GM19372 (cell line): ENCODE data around the gene PLXNC1.
A peak's percentile ranks its signal among the peaks of the same experiment; 100 is the strongest.

Source experiments
- ATAC-seq: cut with Tn5 transposase; IDR thresholded peaks from one replicate; pipeline ENCODE4 v1.9.1; 2021; ENCODE audit warnings: mild to moderate bottlenecking, low read depth, moderate library complexity; ENCODE audit not compliant: unreplicated experiment

Gene PLXNC1

DNA sequence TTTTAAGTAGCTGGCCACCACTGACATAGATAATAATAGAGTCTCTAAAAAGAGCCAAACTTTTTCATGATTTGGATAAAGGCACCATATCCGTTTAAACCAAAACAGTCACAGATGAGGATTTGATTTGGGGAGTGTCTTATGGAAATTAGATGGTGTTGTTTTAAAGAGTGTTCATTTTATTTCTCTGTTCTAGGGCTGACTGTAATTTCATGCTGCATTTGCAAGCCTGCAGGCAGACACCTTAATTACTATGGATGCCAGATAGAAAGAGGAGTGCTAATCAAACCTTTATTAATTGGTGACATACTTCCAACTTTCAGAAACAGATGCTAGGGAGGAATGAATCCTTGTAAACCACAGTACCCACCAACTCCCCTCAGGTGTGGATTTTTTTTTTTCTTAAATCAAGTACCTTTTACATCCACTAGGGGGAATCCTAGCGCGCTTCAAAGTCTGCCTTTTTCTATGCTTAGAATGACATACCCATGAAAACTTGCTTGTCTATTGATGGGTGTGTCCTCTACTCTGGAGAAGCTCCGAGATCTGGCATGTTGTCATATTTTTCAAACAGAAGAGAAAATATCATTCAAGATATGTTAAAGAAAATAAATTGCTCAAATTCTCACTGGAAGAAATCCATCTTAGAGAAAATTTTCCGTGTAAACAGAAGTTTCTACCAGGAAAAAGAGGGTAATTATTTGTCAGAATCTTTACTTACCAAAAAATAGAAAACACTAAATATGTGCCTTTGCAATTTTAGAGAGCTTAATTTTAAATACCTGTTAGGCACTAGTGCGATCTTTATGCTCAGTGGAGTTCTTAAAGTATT is 14.2 kb upstream of the PLXNC1 start:
- ATAC-seq = no peak

GRCh38 chr12:94135896-94136295 is 12.5 kb upstream of the PLXNC1 start:
- no peak for ATAC-seq

DNA sequence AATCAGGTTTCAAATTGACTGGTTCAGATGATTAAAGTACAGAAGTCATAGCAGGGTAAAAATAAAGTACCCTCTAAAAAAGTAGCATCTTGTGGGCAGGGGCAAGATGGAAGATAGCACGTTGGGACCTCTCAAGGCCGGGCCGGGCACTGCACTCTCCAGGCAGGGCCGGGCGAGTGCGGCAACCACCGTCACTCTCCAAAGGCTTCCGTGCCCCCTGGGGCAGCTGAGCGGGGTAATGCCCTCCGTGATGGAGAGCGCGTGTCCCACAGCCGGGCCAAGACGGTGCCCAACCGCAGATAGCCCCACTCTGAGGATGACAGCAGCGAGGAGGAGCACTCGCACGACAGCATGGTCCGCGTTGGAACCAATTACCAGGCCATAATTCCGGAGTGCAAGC is 8.6 kb upstream of the PLXNC1 start:
- no peak for ATAC-seq

- no peak for ATAC-seq
These were observed 7.8 kb upstream of the PLXNC1 start for GRCh38 chr12:94140556-94140955.

GRCh38 chr12:94141004-94141764 is 7.2 kb upstream of the PLXNC1 start:
- no peak for ATAC-seq

- no peak for ATAC-seq
These were observed 6.5 kb upstream of the PLXNC1 start for GRCh38 chr12:94141892-94142291.

DNA sequence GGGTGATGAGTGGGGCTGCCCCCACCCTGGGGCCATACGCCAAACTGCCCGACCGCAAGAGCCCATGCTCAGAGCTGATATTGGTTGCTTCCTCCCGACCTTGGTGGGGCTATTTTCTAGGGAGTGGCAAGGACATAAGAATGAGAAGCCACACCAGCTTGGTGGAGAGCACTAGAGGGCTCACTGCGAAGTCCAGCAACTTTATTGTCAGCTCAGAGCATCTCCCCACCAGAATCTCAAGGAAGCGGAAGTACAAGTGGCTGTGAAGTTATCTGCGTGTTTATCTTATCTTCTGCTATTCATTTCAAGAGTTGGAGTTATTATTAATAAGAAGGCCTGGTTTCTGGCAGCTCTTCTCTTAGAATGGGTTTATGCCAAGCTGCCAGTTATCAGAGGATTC is 4.9 kb upstream of the PLXNC1 start:
- no peak for ATAC-seq

DNA sequence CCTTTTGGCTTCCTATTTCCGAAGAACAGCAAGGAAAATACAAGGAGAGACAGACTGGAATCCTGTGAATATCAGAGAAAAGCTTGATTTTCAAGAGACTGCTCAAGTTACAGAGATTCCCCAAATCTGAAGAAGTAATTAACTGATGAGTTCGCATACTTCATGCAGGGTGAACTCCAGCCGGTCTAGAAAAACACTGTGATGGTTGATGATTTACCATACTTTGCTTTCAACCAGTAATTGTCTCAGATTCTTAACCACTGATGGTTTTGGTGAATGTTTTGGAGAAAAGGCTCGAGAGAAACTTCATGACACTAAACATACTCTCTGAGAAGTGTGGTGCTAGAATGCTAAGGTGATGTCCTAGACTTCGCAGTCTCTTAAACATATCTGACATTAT is 4.4 kb upstream of the PLXNC1 start:
- ATAC-seq = no peak

GRCh38 chr12:94144781-94145180 is 3.6 kb upstream of the PLXNC1 start:
- no peak for ATAC-seq

GRCh38 chr12:94145191-94145983 is 3.0 kb upstream of the PLXNC1 start:
- no peak for ATAC-seq

- no peak for ATAC-seq
These were observed 2.0 kb upstream of the PLXNC1 start for GRCh38 chr12:94146166-94146936.

- ATAC-seq = no peak
These were observed 888 bp upstream of the PLXNC1 start for GRCh38 chr12:94147387-94147990.

GRCh38 chr12:94148739-94149118 is 352 bp downstream of the PLXNC1 start:
- peak; percentile 11 for ATAC-seq

DNA sequence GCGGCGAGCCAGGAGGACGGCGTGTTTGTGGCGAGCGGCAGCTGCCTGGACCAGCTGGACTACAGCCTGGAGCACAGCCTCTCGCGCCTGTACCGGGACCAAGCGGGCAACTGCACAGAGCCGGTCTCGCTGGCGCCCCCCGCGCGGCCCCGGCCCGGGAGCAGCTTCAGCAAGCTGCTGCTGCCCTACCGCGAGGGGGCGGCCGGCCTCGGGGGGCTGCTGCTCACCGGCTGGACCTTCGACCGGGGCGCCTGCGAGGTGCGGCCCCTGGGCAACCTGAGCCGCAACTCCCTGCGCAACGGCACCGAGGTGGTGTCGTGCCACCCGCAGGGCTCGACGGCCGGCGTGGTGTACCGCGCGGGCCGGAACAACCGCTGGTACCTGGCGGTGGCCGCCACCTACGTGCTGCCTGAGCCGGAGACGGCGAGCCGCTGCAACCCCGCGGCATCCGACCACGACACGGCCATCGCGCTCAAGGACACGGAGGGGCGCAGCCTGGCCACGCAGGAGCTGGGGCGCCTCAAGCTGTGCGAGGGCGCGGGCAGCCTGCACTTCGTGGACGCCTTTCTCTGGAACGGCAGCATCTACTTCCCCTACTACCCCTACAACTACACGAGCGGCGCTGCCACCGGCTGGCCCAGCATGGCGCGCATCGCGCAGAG is 873 bp downstream of the PLXNC1 start:
- peak; percentile 18 for ATAC-seq

- peak; percentile 9 for ATAC-seq
These were observed 1.4 kb downstream of the PLXNC1 start for GRCh38 chr12:94149781-94150239.

DNA sequence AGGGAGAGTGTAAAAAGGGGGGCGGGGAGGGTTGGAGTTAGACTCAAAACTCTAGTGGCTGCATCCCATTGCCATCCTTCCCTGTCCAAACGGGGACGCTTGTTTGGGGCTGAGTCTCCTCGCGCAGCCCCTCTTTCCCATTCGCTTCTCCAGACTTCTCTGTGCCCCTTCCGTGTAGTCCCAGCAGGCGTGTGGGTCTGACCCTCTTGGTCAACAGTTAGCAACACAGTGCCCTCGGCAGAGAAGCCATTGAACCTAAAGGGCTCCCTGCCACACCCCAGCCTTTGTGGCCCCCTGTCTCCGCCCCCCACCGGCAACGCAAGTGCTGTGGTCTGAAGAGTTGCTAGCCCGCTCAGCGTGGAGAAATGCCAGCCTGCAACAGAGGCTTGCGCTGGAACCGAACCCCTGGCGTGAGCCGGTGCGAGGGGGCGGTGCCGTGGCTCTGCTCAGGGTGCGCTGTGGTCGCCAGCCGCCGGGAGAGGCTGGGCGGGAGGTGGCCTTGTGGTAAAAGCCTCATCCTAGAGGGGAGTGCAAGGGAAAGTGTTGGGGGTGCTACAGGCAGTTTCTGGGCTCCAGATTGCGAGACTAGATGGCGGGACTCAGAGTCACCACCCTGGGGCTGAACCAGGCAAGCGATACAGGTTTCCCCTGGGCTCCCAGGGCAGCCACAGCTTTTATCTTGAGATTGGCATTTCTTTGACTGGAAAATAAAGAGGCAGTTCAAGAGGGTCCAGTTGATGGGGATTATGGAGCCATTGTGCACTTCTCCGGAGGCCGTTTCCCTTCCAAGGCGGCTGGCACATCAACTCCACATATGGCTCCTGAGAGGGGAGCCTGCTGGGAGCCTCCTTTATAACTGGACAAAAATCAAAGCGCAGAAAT is 2.1 kb downstream of the PLXNC1 start:
- no peak for ATAC-seq

DNA sequence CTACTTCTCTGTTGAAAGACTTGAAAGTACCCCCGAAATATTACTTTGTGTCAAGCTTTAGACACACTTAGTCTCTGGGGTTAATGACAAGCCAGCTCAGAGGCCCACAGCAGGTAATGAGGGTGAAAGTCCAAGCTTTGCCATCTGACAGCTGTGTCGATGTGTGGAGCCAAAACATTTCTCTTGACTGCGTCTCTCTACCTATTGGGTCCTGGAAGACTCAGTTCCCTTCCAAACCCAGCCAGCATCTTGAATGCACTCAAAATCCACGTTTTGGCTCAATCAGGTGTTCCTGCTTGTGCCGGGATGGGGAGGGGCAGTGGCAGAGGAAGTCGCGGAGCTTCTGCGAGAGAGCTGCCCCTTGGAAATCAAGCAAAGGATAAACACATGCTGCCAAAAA is 3.2 kb downstream of the PLXNC1 start:
- ATAC-seq = no peak

DNA sequence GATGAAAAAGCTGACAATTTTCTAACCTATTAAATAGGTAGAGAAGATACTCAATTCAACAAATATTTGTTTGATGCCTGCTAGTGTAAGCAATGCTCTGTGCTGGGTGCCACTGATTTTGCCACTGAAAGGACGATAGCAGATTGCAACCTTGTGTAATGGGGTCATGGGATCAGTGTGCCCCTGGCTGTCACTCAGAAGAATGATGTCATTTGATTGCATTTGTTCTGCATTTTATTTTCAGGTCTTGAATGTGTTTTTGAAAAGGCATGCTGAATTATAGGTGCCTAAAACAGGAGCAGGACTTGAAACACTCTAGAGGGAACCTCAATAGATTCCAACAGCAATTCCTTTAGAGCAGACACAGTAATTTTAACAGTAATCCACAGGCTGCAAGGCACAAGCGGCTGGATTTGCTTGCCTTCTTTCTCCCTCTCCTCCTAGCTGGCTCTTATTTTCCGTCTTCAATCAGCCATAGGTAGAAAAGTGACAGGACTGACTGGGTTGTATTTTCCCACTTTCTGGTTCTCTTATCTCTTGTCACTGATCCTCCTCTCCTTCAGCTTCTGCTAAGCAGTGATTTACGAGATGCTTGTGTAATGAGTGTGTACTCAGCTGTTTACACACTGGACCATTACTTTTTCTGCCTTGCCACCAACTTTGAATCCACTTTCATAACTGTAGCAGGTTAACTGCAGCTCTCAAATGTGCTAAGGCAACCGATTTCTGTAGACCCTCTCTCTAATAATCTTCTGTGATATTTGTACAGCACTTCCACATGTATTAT is 4.1 kb downstream of the PLXNC1 start:
- no peak for ATAC-seq
